Suppressor macrophage (primary cell): Measurements from ENCODE around the gene DTX3.
A peak's percentile ranks its signal among the peaks of the same experiment; 100 is the strongest.
"Not testable (repeated sequence)": the region's sequence is repeated elsewhere in the genome, so short reads cannot be mapped to it uniquely, and the experiment has no call there.

Source experiments
- DNase-seq, 4 experiments: peaks; one replicate each; pipeline ENCODE4 v3.0.0-alpha.2; 2020 to 2022

The DTX3 gene

GRCh38 chr12:57607958-57608663 is 3.5 kb downstream of the DTX3 start:
- no peak for DNase-seq

- no peak for DNase-seq
Measured at GRCh38 chr12:57609101-57609780, 4.6 kb downstream of the DTX3 start.

GRCh38 chr12:57609781-57610553 is 5.3 kb downstream of the DTX3 start:
- DNase-seq: no peak

GRCh38 chr12:57610554-57611107 is 6.0 kb downstream of the DTX3 start:
- no peak for DNase-seq

GRCh38 chr12:57611108-57611826 is 6.6 kb downstream of the DTX3 start, which contains the start of gene ARHGEF25:
TSS of gene ARHGEF25 (plus strand) at chr12:57611435. CDS start at chr12:57611895, 460 bp downstream.
- peak in 1 of 4 experiments; percentile 35 for DNase-seq

GRCh38 chr12:57611827-57612710 is 7.4 kb downstream of the DTX3 start:
- DNase-seq: no peak

- no peak for DNase-seq
Measured at GRCh38 chr12:57612711-57613426, 8.2 kb downstream of the DTX3 start.

- DNase-seq: no peak
Measured at GRCh38 chr12:57613427-57614109, 8.9 kb downstream of the DTX3 start.

- peak in 3 of 4 experiments; percentile 20 to 22 (median 20) for DNase-seq
Measured at GRCh38 chr12:57614178-57614947, 9.7 kb downstream of the DTX3 start.

- no peak for DNase-seq
Measured at GRCh38 chr12:57614948-57615500, 10.4 kb downstream of the DTX3 start.

GRCh38 chr12:57615637-57616036 is 11.0 kb downstream of the DTX3 start:
- no peak for DNase-seq

GRCh38 chr12:57616383-57617101 is 11.9 kb downstream of the DTX3 start:
- DNase-seq: no peak

- no peak for DNase-seq
Measured at GRCh38 chr12:57617942-57618341, 13.3 kb downstream of the DTX3 start.

- not testable (repeated sequence) for DNase-seq
Measured at GRCh38 chr12:57618431-57618830, 13.8 kb downstream of the DTX3 start.

- DNase-seq: no peak
Measured at GRCh38 chr12:57618966-57619433, 14.4 kb downstream of the DTX3 start.

- DNase-seq: peak in 1 of 4 experiments; percentile 40
Measured at GRCh38 chr12:57619434-57620244, 15.0 kb downstream of the DTX3 start.
